ENCODE results near the gene GAS2L1. TPM values are rescaled to one million over a fixed set of nuclear protein-coding genes. Genes with fewer than 3 reads are reported as not detected.
A peak's percentile ranks its signal among the peaks of the same experiment; 100 is the strongest.

Gene GAS2L1
- total RNA-seq, 3 donors from 2014 or later (not counting 1 experiment from before 2014, with no cell fraction given): 0.57 to 4.1 (median 2.8) TPM

DNA sequence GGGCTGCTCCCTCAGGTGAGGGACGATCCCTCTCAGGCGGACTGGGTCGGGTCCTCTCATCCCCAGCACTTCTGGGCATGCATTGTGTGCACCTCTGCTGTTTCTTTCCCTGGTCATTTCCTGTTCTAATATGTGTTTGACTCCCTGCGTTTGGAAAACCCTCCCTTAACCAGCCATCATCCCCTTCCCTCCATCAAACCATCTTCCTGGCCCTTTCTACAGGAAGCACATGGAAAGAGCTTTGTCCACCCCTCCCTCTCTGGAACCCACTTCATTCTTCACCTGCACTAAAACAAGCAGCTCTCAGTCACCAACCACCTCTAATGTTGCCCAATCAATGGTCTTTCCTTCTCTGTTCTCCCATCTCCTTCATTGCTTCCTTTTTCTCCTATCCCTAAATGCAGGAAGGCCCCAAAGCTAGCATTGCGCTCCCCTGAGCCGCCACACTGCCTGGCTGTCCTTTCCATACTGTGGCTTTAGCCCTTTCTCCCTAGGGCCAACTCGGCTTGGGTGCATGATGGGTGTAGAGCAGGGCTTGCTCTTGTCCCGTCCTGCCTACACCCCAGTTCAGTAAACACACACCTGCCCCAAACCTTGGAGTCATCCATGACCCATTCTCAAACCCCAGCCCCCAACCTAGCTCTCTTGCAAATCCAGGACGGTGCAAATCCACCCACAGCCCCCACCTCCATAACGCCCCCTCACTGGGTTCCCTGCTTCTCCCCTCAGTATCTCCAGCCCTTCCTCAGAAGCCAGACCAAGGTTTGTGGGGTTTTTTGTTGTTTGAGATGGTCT, 5.4 kb upstream of the GAS2L1 start:
- DNase-seq (no peak), ATAC-seq (peak in 1 of 3 donors; percentile 11)
- H3K9me3 ChIP-seq (ENCODE audit: control insufficient read depth, insufficient read depth, low read length): no peaks in the 10 kb centered on the region
- 86% methylated on average over 10 of the region's 10 CpGs for WGBS (ENCODE audit: insufficient coverage)
- peaks cover 3% of the 10 kb centered on the region for H3K4me1 ChIP-seq (ENCODE audit: control insufficient read depth, insufficient read depth, low read length)
- Mint-ChIP-seq H3K9me3 (no peaks in the 10 kb centered on the region), H3K36me3 (peaks cover 19% of the 10 kb centered on the region), H3K27me3 (ENCODE audit: low read depth in 2 of 2) (peaks cover 0 to 14% of the 10 kb centered on the region in 2 donors), H3K4me3 (no peak overlapping the region), H3K4me1 (peaks cover 8 to 23% of the 10 kb centered on the region in 2 donors), H3K27ac (peak overlapping the region; percentile 59 to 73)
- intact Hi-C loops (cut with micrococcal nuclease): no loop called here
- no peak overlapping the region for H3K27ac ChIP-seq (ENCODE audit: low read length)
- no peak overlapping the region for H3K4me3 ChIP-seq (ENCODE audit: low read length)
- H3K27me3 ChIP-seq (ENCODE audit: control insufficient read depth, insufficient read depth, low read length): peaks cover 7% of the 10 kb centered on the region
- TF ChIP-seq, protein P1, sequence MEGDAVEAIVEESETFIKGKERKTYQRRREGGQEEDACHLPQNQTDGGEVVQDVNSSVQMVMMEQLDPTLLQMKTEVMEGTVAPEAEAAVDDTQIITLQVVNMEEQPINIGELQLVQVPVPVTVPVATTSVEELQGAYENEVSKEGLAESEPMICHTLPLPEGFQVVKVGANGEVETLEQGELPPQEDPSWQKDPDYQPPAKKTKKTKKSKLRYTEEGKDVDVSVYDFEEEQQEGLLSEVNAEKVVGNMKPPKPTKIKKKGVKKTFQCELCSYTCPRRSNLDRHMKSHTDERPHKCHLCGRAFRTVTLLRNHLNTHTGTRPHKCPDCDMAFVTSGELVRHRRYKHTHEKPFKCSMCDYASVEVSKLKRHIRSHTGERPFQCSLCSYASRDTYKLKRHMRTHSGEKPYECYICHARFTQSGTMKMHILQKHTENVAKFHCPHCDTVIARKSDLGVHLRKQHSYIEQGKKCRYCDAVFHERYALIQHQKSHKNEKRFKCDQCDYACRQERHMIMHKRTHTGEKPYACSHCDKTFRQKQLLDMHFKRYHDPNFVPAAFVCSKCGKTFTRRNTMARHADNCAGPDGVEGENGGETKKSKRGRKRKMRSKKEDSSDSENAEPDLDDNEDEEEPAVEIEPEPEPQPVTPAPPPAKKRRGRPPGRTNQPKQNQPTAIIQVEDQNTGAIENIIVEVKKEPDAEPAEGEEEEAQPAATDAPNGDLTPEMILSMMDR (IDR thresholded peaks at IDR 0.05): no peak
- peaks cover 48% of the 10 kb centered on the region for H3K36me3 ChIP-seq (ENCODE audit: control insufficient read depth, insufficient read depth, low read length)

DNA sequence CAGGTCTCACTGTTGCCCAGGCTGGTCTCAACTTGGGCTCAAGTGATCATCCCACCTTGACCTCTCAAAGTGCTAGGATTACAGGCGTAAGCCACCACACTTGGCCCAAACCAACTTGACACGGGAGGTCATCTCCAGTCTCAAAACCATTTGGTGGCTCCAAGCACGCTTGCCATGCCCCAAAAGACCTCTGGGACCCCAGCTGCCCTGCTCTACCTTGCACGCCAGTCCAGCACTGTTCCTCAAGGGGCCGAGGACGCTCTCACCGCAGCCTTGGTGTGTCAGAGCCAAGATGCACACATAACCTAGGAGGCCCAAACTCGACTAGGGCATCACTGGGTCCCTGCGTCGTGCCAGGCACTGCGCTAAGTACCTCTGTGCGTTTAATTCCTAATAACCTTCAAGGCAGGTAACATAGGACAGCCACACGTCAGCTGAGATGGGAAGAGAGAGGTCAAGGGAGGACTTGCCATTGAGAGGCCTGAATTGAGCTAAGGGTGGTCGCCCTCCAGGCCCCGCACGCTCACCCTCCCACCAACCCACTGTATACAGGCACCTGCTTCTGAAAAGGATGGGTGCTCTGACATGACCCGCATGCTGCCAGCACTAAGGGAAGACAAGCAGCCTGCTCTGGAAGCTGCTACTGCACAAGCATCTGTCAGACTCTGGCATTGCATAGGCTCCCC, 4.6 kb upstream of the GAS2L1 start:
- H3K27me3 Mint-ChIP-seq (ENCODE audit: low read depth in 2 of 2): peaks cover 0 to 18% of the 10 kb centered on the region in 2 donors
- intact Hi-C loops (cut with micrococcal nuclease): no loop called here

DNA sequence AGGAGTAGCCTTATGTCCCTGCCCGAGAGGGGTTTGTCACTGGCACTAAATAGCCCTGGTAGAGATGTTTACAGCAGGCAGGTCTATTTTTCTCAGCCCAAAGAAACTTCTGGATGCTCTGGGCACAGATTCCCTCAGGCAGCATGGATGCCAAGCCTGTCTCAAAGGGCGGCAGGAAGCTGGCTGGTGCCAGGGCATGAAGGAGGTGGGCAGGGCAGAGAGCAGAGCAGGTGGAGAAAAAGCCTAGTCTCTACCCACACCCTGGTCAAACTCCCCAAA, 4.1 kb upstream of the GAS2L1 start:
- TF ChIP-seq, protein P1 (IDR thresholded peaks at IDR 0.05): no peak
- Histone ChIP-seq H3K9me3 (ENCODE audit: control insufficient read depth, insufficient read depth, low read length) (no peaks in the 10 kb centered on the region), H3K36me3 (ENCODE audit: control insufficient read depth, insufficient read depth, low read length) (peaks cover 34% of the 10 kb centered on the region), H3K27me3 (ENCODE audit: control insufficient read depth, insufficient read depth, low read length) (peaks cover 13% of the 10 kb centered on the region), H3K4me3 (ENCODE audit: low read length) (no peak overlapping the region), H3K27ac (ENCODE audit: low read length) (no peak overlapping the region), H3K4me1 (ENCODE audit: control insufficient read depth, insufficient read depth, low read length) (peaks cover 10% of the 10 kb centered on the region)
- intact Hi-C loops (cut with micrococcal nuclease): no loop called here
- no peak overlapping the region for H3K4me3 Mint-ChIP-seq
- WGBS (ENCODE audit: insufficient coverage): 81% methylated on average over 2 of the region's 2 CpGs
- no peak overlapping the region for H3K27ac Mint-ChIP-seq
- no peaks in the 10 kb centered on the region for H3K9me3 Mint-ChIP-seq
- H3K27me3 Mint-ChIP-seq (ENCODE audit: low read depth in 2 of 2): peaks cover 0 to 20% of the 10 kb centered on the region in 2 donors
- H3K4me1 Mint-ChIP-seq: peaks cover 8 to 32% of the 10 kb centered on the region in 2 donors
- peaks cover 17% of the 10 kb centered on the region for H3K36me3 Mint-ChIP-seq
- DNase-seq: no peak
- ATAC-seq: no peak

More for the DNA sequence above, 4.6 kb upstream of the GAS2L1 start:
- H3K27ac ChIP-seq (ENCODE audit: low read length): no peak overlapping the region
- H3K4me3 Mint-ChIP-seq: no peak overlapping the region
- H3K4me1 Mint-ChIP-seq: peaks cover 8 to 31% of the 10 kb centered on the region in 2 donors
- DNase-seq: no peak
- TF ChIP-seq, protein P1 (IDR thresholded peaks at IDR 0.05): no peak
- no peaks in the 10 kb centered on the region for H3K9me3 Mint-ChIP-seq
- H3K36me3 ChIP-seq (ENCODE audit: control insufficient read depth, insufficient read depth, low read length): peaks cover 39% of the 10 kb centered on the region
- H3K27me3 ChIP-seq (ENCODE audit: control insufficient read depth, insufficient read depth, low read length): peaks cover 13% of the 10 kb centered on the region
- no peak overlapping the region for H3K4me3 ChIP-seq (ENCODE audit: low read length)
- peak overlapping the region; percentile 59 to 73 for H3K27ac Mint-ChIP-seq
- peaks cover 19% of the 10 kb centered on the region for H3K36me3 Mint-ChIP-seq
- peak in 1 of 3 donors; percentile 12 for ATAC-seq
- peaks cover 10% of the 10 kb centered on the region for H3K4me1 ChIP-seq (ENCODE audit: control insufficient read depth, insufficient read depth, low read length)
- no peaks in the 10 kb centered on the region for H3K9me3 ChIP-seq (ENCODE audit: control insufficient read depth, insufficient read depth, low read length)
- 93% methylated on average over 17 of the region's 17 CpGs for WGBS (ENCODE audit: insufficient coverage)
